H1 (cell line): ENCODE measurements around the gene KRTAP3-2. TPM values are rescaled to one million over a fixed set of nuclear protein-coding genes. Genes with fewer than 3 reads are reported as not detected.

Experiments used
- CTCF ChIA-PET: fragments of 300-600 bp; sonication (Branson Sonifier 250); formaldehyde crosslinking; loops from one replicate; lab custom pipeline; 2021; ENCODE audit not compliant: partially characterized antibody; lab: Charles Lee
- POLR2A ChIA-PET: fragments of 300-600 bp; sonication (Branson Sonifier 250); formaldehyde crosslinking; loops from one replicate; lab custom pipeline; 2021; ENCODE audit warnings: inconsistent platforms; ENCODE audit not compliant: partially characterized antibody; lab: Charles Lee
- DNase-seq, 2 experiments: peaks; one replicate each; pipeline versions ENCODE4 v3.0.0 to v3.0.0-alpha.2; 2010 to 2022; ENCODE audit warnings: low spot score in 2 of 2, low read depth in 1 of 2, mixed read lengths in 1 of 2
- FAIRE-seq: peaks from 2 replicates; lab custom pipeline; 2011; peaks lifted over from hg19 to GRCh38; lab: Jason Lieb, UNC
- H2AFZ ChIP-seq: 2 replicates; pipeline ENCODE4 v1.8.1; 2012; ENCODE audit warnings: low read length, inconsistent platforms
- H2AK5ac ChIP-seq: 2 replicates; pipeline ENCODE4 v1.6.1; 2013; ENCODE audit warnings: low read depth, low read length
- H2BK120ac ChIP-seq: replicated peaks from 2 replicates; pipeline ENCODE3; 2013; ENCODE audit warnings: low read depth, low read length, inconsistent platforms
- H2BK12ac ChIP-seq: 2 replicates; pipeline ENCODE4 v1.6.1; 2013; ENCODE audit warnings: low read depth, low read length
- H2BK15ac ChIP-seq: 2 replicates; pipeline ENCODE4 v1.6.1; 2013; ENCODE audit warnings: low read length
- H2BK20ac ChIP-seq: 2 replicates; pipeline ENCODE4 v1.6.1; 2013; ENCODE audit warnings: low read length
- H2BK5ac ChIP-seq: 2 replicates; pipeline ENCODE4 v1.6.1; 2013; ENCODE audit warnings: low read depth, low read length
- H3K14ac ChIP-seq: 2 replicates; pipeline ENCODE4 v1.6.1; 2013; ENCODE audit warnings: inconsistent platforms; ENCODE audit not compliant: insufficient read length
- H3K18ac ChIP-seq: 2 replicates; pipeline ENCODE4 v1.6.1; 2013; ENCODE audit warnings: low read length; ENCODE audit errors: extremely low read depth
- H3K23ac ChIP-seq: 2 replicates; pipeline ENCODE4 v1.6.1; 2013; ENCODE audit warnings: inconsistent platforms; ENCODE audit not compliant: insufficient read length
- H3K23me2 ChIP-seq: 2 replicates; pipeline ENCODE4 v1.6.1; 2013; ENCODE audit warnings: low read depth, low read length
- H3K27ac ChIP-seq: 2 replicates; pipeline ENCODE4 v1.6.1; 2011; ENCODE audit warnings: low read depth, low read length, inconsistent platforms
- H3K27me3 ChIP-seq, 4 experiments: replicated peaks in 1 of 4; 1 replicate in 1 of 4; 2 replicates in 3 of 4; pipeline versions ENCODE4 v1.6.1 to v1.8.1; 2011 to 2013; ENCODE audit warnings: low read length in 3 of 4, mild to moderate bottlenecking in 3 of 4, inconsistent platforms in 2 of 4, mixed read lengths in 2 of 4, moderate library complexity in 1 of 4; ENCODE audit not compliant: control insufficient read depth in 3 of 4, insufficient read depth in 3 of 4; ENCODE audit errors: extremely low read depth in 1 of 4
- H3K36me3 ChIP-seq, 4 experiments: 2 replicates each; pipeline versions ENCODE4 v1.6.1 to v1.8.1; 2011 to 2013; ENCODE audit warnings: mild to moderate bottlenecking in 4 of 4, low read length in 3 of 4, moderate library complexity in 2 of 4, control low read depth in 1 of 4, inconsistent platforms in 1 of 4; ENCODE audit not compliant: insufficient read depth in 4 of 4, control insufficient read depth in 2 of 4
- H3K4ac ChIP-seq: replicated peaks from 2 replicates; pipeline ENCODE3; 2013; ENCODE audit warnings: low read length, low read depth, mixed read lengths, inconsistent platforms; ENCODE audit not compliant: insufficient read length
- H3K4me1 ChIP-seq, 4 experiments: replicated peaks in 1 of 4; 1 replicate in 1 of 4; 2 replicates in 3 of 4; pipeline versions ENCODE4 v1.6.1 to v1.8.1; 2011 to 2013; ENCODE audit warnings: low read length in 3 of 4, inconsistent platforms in 2 of 4, mixed read lengths in 1 of 4; ENCODE audit not compliant: insufficient read depth in 4 of 4, control insufficient read depth in 3 of 4
- H3K4me2 ChIP-seq, 2 experiments: 2 replicates each; pipeline versions ENCODE4 v1.6.1 to v1.8.1; 2011 to 2013; ENCODE audit warnings: low read depth in 2 of 2, low read length in 2 of 2, control low read depth in 1 of 2, inconsistent platforms in 1 of 2, mild to moderate bottlenecking in 1 of 2; ENCODE audit not compliant: insufficient read depth in 1 of 2
- H3K4me3 ChIP-seq, 4 experiments: fragments of 200-600, 300-600 bp in 1 of 4; sonication (generic), shearing (Covaris generic), sonication (Bioruptor Twin) in 1 of 4; 2 replicates each; pipeline versions ENCODE4 v1.5.1 to v1.8.1; 2011 to 2016; ENCODE audit warnings: low read length in 4 of 4, low read depth in 3 of 4, control low read depth in 2 of 4, inconsistent platforms in 2 of 4, mild to moderate bottlenecking in 2 of 4, mixed read lengths in 1 of 4, moderate library complexity in 1 of 4; ENCODE audit not compliant: insufficient read depth in 2 of 4; ENCODE audit errors: extremely low read depth in 1 of 4
- H3K56ac ChIP-seq: replicated peaks from 2 replicates; pipeline ENCODE3; 2013; ENCODE audit warnings: low read depth, mild to moderate bottlenecking, mixed read lengths, low read length, inconsistent platforms; ENCODE audit not compliant: insufficient read length
- H3K79me1 ChIP-seq: 2 replicates; pipeline ENCODE4 v1.6.1; 2013; ENCODE audit warnings: low read depth, low read length, control low read depth
- H3K79me2 ChIP-seq, 2 experiments: 2 replicates each; pipeline versions ENCODE4 v1.6.1 to v1.8.1; 2012 to 2013; ENCODE audit warnings: low read length in 2 of 2, mild to moderate bottlenecking in 2 of 2, inconsistent platforms in 1 of 2; ENCODE audit not compliant: insufficient read depth in 2 of 2, control insufficient read depth in 1 of 2
- H3K9ac ChIP-seq, 4 experiments: replicated peaks in 1 of 4; 1 replicate in 1 of 4; 2 replicates in 3 of 4; pipeline versions ENCODE4 v1.6.1 to v1.8.1; 2011 to 2013; ENCODE audit warnings: low read depth in 3 of 4, low read length in 3 of 4, control low read depth in 2 of 4, mild to moderate bottlenecking in 2 of 4, moderate library complexity in 2 of 4, inconsistent platforms in 1 of 4; ENCODE audit errors: extremely low read depth in 1 of 4
- H3K9me3 ChIP-seq, 2 experiments: 2 replicates each; pipeline versions ENCODE4 v1.6.1 to v1.8.1; 2012 to 2013; ENCODE audit warnings: mild to moderate bottlenecking in 2 of 2, moderate library complexity in 2 of 2, control low read depth in 1 of 2, inconsistent platforms in 1 of 2, low read depth in 1 of 2, low read length in 1 of 2, mixed read lengths in 1 of 2; ENCODE audit not compliant: insufficient read depth in 2 of 2
- H4K20me1 ChIP-seq, 2 experiments: replicated peaks in 1 of 2; 2 replicates each; pipeline versions ENCODE3 to v1.8.1; 2011 to 2013; ENCODE audit warnings: inconsistent platforms in 2 of 2, low read length in 2 of 2, mild to moderate bottlenecking in 1 of 2; ENCODE audit not compliant: insufficient read depth in 2 of 2, control insufficient read depth in 1 of 2
- H4K5ac ChIP-seq: 2 replicates; pipeline ENCODE4 v1.6.1; 2013; ENCODE audit warnings: low read length, low read depth, mixed read lengths, inconsistent platforms; ENCODE audit not compliant: insufficient read length
- H4K8ac ChIP-seq: 2 replicates; pipeline ENCODE4 v1.8.0; 2013; ENCODE audit warnings: mild to moderate bottlenecking, moderate library complexity, low read length, inconsistent platforms; ENCODE audit not compliant: insufficient read depth; ENCODE audit errors: extremely low read depth
- H4K91ac ChIP-seq: replicated peaks from 2 replicates; pipeline ENCODE3; 2013; ENCODE audit warnings: low read length, mixed read lengths, inconsistent platforms; ENCODE audit not compliant: insufficient read length
- CBX8 ChIP-seq: fragments of 300-800, 300-1000 bp; sonication (generic); IDR thresholded peaks from 2 replicates; pipeline ENCODE4 v1.7.1; 2016; ENCODE audit warnings: low read depth, low read length, borderline replicate concordance
- CHD2 ChIP-seq: IDR thresholded peaks from 2 replicates; pipeline ENCODE4 v1.6.1; 2012; ENCODE audit warnings: low read length, improper control_type of control experiment
- CTBP2 ChIP-seq: IDR thresholded peaks from 2 replicates; pipeline ENCODE4 v1.7.0; 2011; ENCODE audit warnings: borderline replicate concordance, mild to moderate bottlenecking, moderate library complexity, mixed read lengths, low read length; ENCODE audit not compliant: insufficient read depth, insufficient read length
- EGR1 ChIP-seq: IDR thresholded peaks from 2 replicates; pipeline ENCODE4 v1.6.1; 2011; ENCODE audit warnings: low read depth, low read length, borderline replicate concordance
- GABPA ChIP-seq: IDR thresholded peaks from 2 replicates; pipeline ENCODE4 v1.6.1; 2011; ENCODE audit warnings: mild to moderate bottlenecking, low read length, moderate library complexity, borderline replicate concordance; ENCODE audit not compliant: insufficient read depth
- JUN ChIP-seq: IDR thresholded peaks from 2 replicates; pipeline ENCODE4 v1.6.1; 2011; ENCODE audit warnings: low read depth, mild to moderate bottlenecking, improper control_type of control experiment, low read length
- KDM4A ChIP-seq: IDR thresholded peaks from one replicate; pipeline ENCODE4 v1.7.1; 2012; ENCODE audit warnings: low read depth, mild to moderate bottlenecking, moderate library complexity, low read length, inconsistent platforms; ENCODE audit not compliant: severe bottlenecking
- POLR2A ChIP-seq, 2 experiments: IDR thresholded peaks; 1 replicate in 1 of 2; 2 replicates in 1 of 2; pipeline ENCODE4 v1.6.1; 2011; ENCODE audit warnings: low read depth in 2 of 2, low read length in 2 of 2, mild to moderate bottlenecking in 2 of 2; ENCODE audit errors: control extremely low read depth in 1 of 2
- RFX5 ChIP-seq: IDR thresholded peaks from 2 replicates; pipeline ENCODE4 v1.6.1; 2011; ENCODE audit warnings: low read depth, low read length, improper control_type of control experiment, borderline replicate concordance
- TAF1 ChIP-seq: IDR thresholded peaks from 2 replicates; pipeline ENCODE4 v1.6.1; 2011; ENCODE audit warnings: mild to moderate bottlenecking, low read depth, low read length
- WGBS, 2 experiments: shearing (Covaris generic) in 1 of 2; methylation state at CpG; one replicate each; pipeline versions ENCODE4 v1.1.6 to v1.1.7; 2013 to 2015; ENCODE audit warnings: low lambda C conversion rate in 2 of 2, mixed read lengths in 2 of 2, inconsistent platforms in 1 of 2, low coverage in 1 of 2, missing lambda C conversion rate in 1 of 2; ENCODE audit not compliant: insufficient replicate concordance in 2 of 2, insufficient coverage in 1 of 2, insufficient read length in 1 of 2; ENCODE audit errors: extremely low coverage in 1 of 2, missing lambda C conversion rate in 1 of 2; 5-methylcytosine and 5-hydroxymethylcytosine counted together
- polyA plus RNA-seq, 7 experiments: library from polyadenylated mRNA; depleted of rRNA in 3 of 7; stranded (reverse) in 5 of 7; unstranded in 2 of 7; fragments of >200 nt in 5 of 7; fragments of 200-250 nt in 2 of 7; gene quantifications; 1 replicate in 5 of 7; 2 replicates in 1 of 7; 4 replicates in 1 of 7; pipeline versions ENCODE4 v1.2.1 to v1.2.3, GENCODE V29; 2011 to 2013; ENCODE audit warnings: missing spikeins in 2 of 7, mixed read lengths in 2 of 7
- total RNA-seq: library from RNA; stranded (reverse); fragmentation: NEBNext Ultra II Directional; extraction: Animal tissue kit (Norgen Biotek cat#: 25700); gene quantifications from 2 replicates; pipeline ENCODE4 v1.2.1, GENCODE V29; 2021
- TF ChIP-seq, protein P1 (sequence below): IDR thresholded peaks from 2 replicates; pipeline ENCODE4 v1.6.1; 2012; ENCODE audit warnings: inconsistent platforms
- TF ChIP-seq, protein P2 (sequence below): IDR thresholded peaks from 2 replicates; pipeline ENCODE4 v1.6.1; 2011; ENCODE audit warnings: low read depth, mild to moderate bottlenecking, low read length; ENCODE audit not compliant: insufficient read depth

The KRTAP3-2 gene
- total and polyA plus RNA-seq, 2 of the 8 experiments (the other 6 are each of a cell fraction or from before 2014, with no cell fraction given), result not detected

DNA sequence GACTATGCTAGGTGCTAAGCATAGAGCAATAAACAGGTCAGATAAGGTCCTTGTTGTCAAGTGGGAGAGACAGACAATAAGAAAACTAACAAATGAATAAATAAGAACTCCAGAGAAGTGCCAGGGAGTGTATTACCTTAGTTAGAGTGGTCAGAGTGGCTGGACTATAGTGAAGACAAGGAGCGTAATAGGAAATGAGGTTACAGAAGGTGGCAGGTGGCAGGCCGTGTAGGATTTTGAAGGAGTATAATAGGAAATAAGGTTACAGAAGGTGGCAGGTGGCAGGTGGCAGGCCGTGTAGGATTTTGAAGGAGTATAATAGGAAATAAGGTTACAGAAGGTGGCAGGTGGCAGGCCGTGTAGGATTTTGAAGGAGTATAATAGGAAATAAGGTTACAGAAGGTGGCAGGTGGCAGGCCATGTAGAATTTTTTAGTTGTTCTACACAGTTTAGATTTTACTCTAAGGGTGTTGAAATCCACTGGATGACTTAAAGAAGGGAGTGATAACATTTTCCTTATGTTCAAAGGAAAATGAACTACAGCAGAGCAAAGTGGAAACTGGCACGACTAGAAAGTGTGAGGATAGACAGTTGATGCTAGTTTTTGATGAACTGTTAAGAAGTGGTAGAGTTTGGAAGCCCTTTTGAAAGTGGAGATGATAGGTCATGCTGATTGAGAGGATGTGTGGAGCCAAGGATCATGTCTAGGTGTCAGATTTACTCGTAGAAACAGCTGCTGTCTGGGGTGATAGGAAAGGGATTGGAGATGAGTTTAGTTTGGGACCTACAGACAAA lies 12.8 kb upstream of the KRTAP3-2 start:
- WGBS, 2 experiments, result 87% methylated on average over 6 of the region's 6 CpGs; no CpG with 5 or more reads in 1 of the 2 experiments
- H2AFZ ChIP-seq, result no peak overlapping the region
- TF ChIP-seq CHD2 (no peak), CBX8 (no peak), JUN (no peak), RFX5 (no peak), EGR1 (no peak), CTBP2 (no peak), KDM4A (no peak), POLR2A (IDR thresholded peaks at IDR 0.05; ENCODE audit: control extremely low read depth in 1 of 2, low read depth in 2 of 2, low read length in 2 of 2) (no peak), TAF1 (no peak), GABPA (no peak)
- TF ChIP-seq, protein P1, sequence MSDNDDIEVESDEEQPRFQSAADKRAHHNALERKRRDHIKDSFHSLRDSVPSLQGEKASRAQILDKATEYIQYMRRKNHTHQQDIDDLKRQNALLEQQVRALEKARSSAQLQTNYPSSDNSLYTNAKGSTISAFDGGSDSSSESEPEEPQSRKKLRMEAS, result no peak
- TF ChIP-seq, protein P2, sequence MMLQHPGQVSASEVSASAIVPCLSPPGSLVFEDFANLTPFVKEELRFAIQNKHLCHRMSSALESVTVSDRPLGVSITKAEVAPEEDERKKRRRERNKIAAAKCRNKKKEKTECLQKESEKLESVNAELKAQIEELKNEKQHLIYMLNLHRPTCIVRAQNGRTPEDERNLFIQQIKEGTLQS, result no peak

More for the DNA sequence above, 12.8 kb upstream of the KRTAP3-2 start:
- Histone ChIP-seq H2BK20ac (no peak overlapping the region), H3K18ac (no peak overlapping the region), H4K20me1 (no peaks in the 10 kb centered on the region), H3K23ac (no peak overlapping the region), H3K4ac (no peak overlapping the region), H3K14ac (no peak overlapping the region), H3K9ac (no peak overlapping the region), H2BK15ac (no peak overlapping the region), H2BK12ac (no peak overlapping the region), H2BK120ac (no peak overlapping the region), H3K9me3 (no peaks in the 10 kb centered on the region), H3K27ac (no peak overlapping the region), H3K36me3 (no peaks in the 10 kb centered on the region), H4K5ac (no peak overlapping the region), H3K23me2 (no peaks in the 10 kb centered on the region), H3K4me3 (no peak overlapping the region), H3K79me2 (no peaks in the 10 kb centered on the region), H3K4me2 (no peak overlapping the region), H3K79me1 (no peaks in the 10 kb centered on the region), H4K91ac (no peak overlapping the region), H3K27me3 (no peaks in the 10 kb centered on the region), H2AK5ac (no peak overlapping the region), H2BK5ac (no peak overlapping the region), H3K56ac (no peak overlapping the region), H3K4me1 (peaks cover 0 to 10% (median 6%) of the 10 kb centered on the region in 4 experiments; a peak in 6 of 7 replicates), H4K8ac (no peak overlapping the region)
- DNase-seq (no peak), FAIRE-seq (no peak)
- CTCF ChIA-PET, result no interaction called here
- POLR2A ChIA-PET, result no interaction called here
